GM18505 (cell line): ENCODE results near the gene NUP205.
"Not testable (repeated sequence)": the region's sequence is repeated elsewhere in the genome, so short reads cannot be mapped to it uniquely, and the experiment has no call there.

Source experiments
- ATAC-seq: cut with Tn5 transposase; IDR thresholded peaks from one replicate; pipeline ENCODE4 v1.9.1; 2021; ENCODE audit not compliant: unreplicated experiment
- POLR2A ChIP-seq: IDR thresholded peaks from 4 replicates; pipeline ENCODE4 v1.6.1; 2011; ENCODE audit warnings: borderline replicate concordance; ENCODE audit not compliant: insufficient read depth, insufficient read length; ENCODE audit errors: extremely low read depth

The NUP205 gene

GRCh38 chr7:135662123-135662372 lies 104.3 kb downstream of the NUP205 start:
- TF ChIP-seq POLR2A = no peak
- ATAC-seq = no peak

- peak; percentile 98 for ATAC-seq
- TF ChIP-seq POLR2A = peak; percentile 91
These were observed 104.8 kb downstream of the NUP205 start, which contains the start of gene STMP1 for GRCh38 chr7:135662373-135663114. STMP1 (plus strand) TSS chr7:135662514.

GRCh38 chr7:135664046-135664589 lies 106.4 kb downstream of the NUP205 start:
- no peak for ATAC-seq
- TF ChIP-seq POLR2A = no peak

- TF ChIP-seq POLR2A = no peak
- no peak for ATAC-seq
These were observed 107.3 kb downstream of the NUP205 start for GRCh38 chr7:135665042-135665441.

GRCh38 chr7:135666156-135666555 lies 108.4 kb downstream of the NUP205 start:
- no peak for TF ChIP-seq POLR2A
- no peak for ATAC-seq

- no peak for ATAC-seq
- TF ChIP-seq POLR2A = no peak
These were observed 109.1 kb downstream of the NUP205 start for GRCh38 chr7:135666846-135667245.

GRCh38 chr7:135667626-135668025 lies 109.9 kb downstream of the NUP205 start:
- not testable (repeated sequence) for ATAC-seq

GRCh38 chr7:135668852-135669395 lies 111.2 kb downstream of the NUP205 start:
- ATAC-seq = not testable (repeated sequence)

- TF ChIP-seq POLR2A = no peak
- no peak for ATAC-seq
These were observed 112.1 kb downstream of the NUP205 start for GRCh38 chr7:135669774-135670173.

- TF ChIP-seq POLR2A = no peak
- no peak for ATAC-seq
These were observed 112.5 kb downstream of the NUP205 start for GRCh38 chr7:135670179-135670578.

GRCh38 chr7:135672560-135673359 lies 115.0 kb downstream of the NUP205 start:
- no peak for TF ChIP-seq POLR2A
- peak; percentile 74 for ATAC-seq

GRCh38 chr7:135673360-135673706 lies 115.6 kb downstream of the NUP205 start:
- no peak for TF ChIP-seq POLR2A
- ATAC-seq = peak; percentile 48

- no peak for ATAC-seq
- no peak for TF ChIP-seq POLR2A
These were observed 121.2 kb downstream of the NUP205 start for GRCh38 chr7:135678612-135679575.

GRCh38 chr7:135681762-135682161 lies 124.0 kb downstream of the NUP205 start:
- no peak for ATAC-seq

More at GRCh38 chr7:135681762-135682161, 124.0 kb downstream of the NUP205 start:
- TF ChIP-seq POLR2A = no peak
